Measurements from ENCODE around the gene HIRA.

- TF ChIP-seq CTCF (IDR thresholded peaks at IDR 0.05), result no peak
- no peak for TF ChIP-seq POLR2A (IDR thresholded peaks at IDR 0.05)
Measured at GRCh38 chr22:19344420-19344819, 87.1 kb downstream of the HIRA start.
